HepG2 (cell line): ENCODE data around the gene APBB3. TPM values are rescaled to one million over a fixed set of nuclear protein-coding genes. Genes with fewer than 3 reads are reported as not detected.

Experiments used
- CHD4 ChIP-seq: fragments of 200-600 bp; sonication (generic); IDR thresholded peaks from 2 replicates; pipeline ENCODE4 v1.7.0; 2017; ENCODE audit warnings: mild to moderate bottlenecking, low read length, borderline replicate concordance
- CTCF ChIP-seq: sonication (generic); formaldehyde crosslinking; IDR thresholded peaks from 2 replicates; pipeline ENCODE4 v1.5.0; 2020; ENCODE audit warnings: mild to moderate bottlenecking, missing genetic modification reagents, moderate library complexity
- EZH2 ChIP-seq: conservative IDR thresholded peaks from 2 replicates; pipeline ENCODE4 v1.6.1; 2012; ENCODE audit warnings: mild to moderate bottlenecking, low read depth, low read length, moderate library complexity
- GMEB1 ChIP-seq: sonication (generic); formaldehyde crosslinking; IDR thresholded peaks from 2 replicates; pipeline ENCODE4 v1.5.1; 2020; ENCODE audit warnings: missing genetic modification reagents, mild to moderate bottlenecking, borderline replicate concordance
- HNF1B ChIP-seq: sonication (generic); formaldehyde crosslinking; IDR thresholded peaks from 2 replicates; pipeline ENCODE4 v1.5.1; 2020; ENCODE audit warnings: mild to moderate bottlenecking, moderate library complexity, missing genetic modification reagents
- IRF2 ChIP-seq: IDR thresholded peaks from 2 replicates; pipeline ENCODE4 v1.6.1; 2018; ENCODE audit warnings: missing genetic modification reagents, missing compliant biosample characterization
- PCBP2 ChIP-seq: fragments of 200-400 bp; formaldehyde crosslinking; optimal IDR thresholded peaks from 2 replicates; pipeline ENCODE3; 2018; ENCODE audit warnings: low read length, low read depth; ENCODE audit not compliant: poor library complexity, severe bottlenecking
- PREB ChIP-seq: sonication (generic); formaldehyde crosslinking; IDR thresholded peaks from 2 replicates; pipeline ENCODE4 v1.4.0; 2020; ENCODE audit warnings: missing genetic modification reagents
- RBM39 ChIP-seq: fragments of 200-400 bp; formaldehyde crosslinking; IDR thresholded peaks from one replicate; pipeline ENCODE4 v1.6.1; 2018; ENCODE audit warnings: antibody characterized with exemption, mild to moderate bottlenecking, low read depth, low read length; ENCODE audit not compliant: poor library complexity, severe bottlenecking
- RFX1 ChIP-seq: fragments of 450-650 bp; IDR thresholded peaks from 2 replicates; pipeline ENCODE4 v1.6.1; 2017
- XBP1 ChIP-seq: sonication (generic); formaldehyde crosslinking; IDR thresholded peaks from 2 replicates; pipeline ENCODE4 v1.5.0; 2020; ENCODE audit warnings: missing genetic modification reagents
- ZBTB38 ChIP-seq: sonication (generic); formaldehyde crosslinking; IDR thresholded peaks from 2 replicates; pipeline ENCODE4 v1.5.1; 2020; ENCODE audit warnings: mild to moderate bottlenecking, missing genetic modification reagents
- ZHX1 ChIP-seq: sonication (generic); formaldehyde crosslinking; IDR thresholded peaks from 2 replicates; pipeline ENCODE4 v1.8.1; 2022; ENCODE audit warnings: low read depth, mild to moderate bottlenecking, missing genetic modification reagents
- ZNF281 ChIP-seq: sonication (generic); formaldehyde crosslinking; IDR thresholded peaks from 2 replicates; pipeline ENCODE4 v1.4.0; 2020; ENCODE audit warnings: missing genetic modification reagents, borderline replicate concordance
- ZNF329 ChIP-seq: sonication (generic); formaldehyde crosslinking; IDR thresholded peaks from 2 replicates; pipeline ENCODE4 v1.9.0; 2021; ENCODE audit warnings: low read depth, mild to moderate bottlenecking, missing genetic modification reagents
- ZNF713 ChIP-seq: sonication (generic); formaldehyde crosslinking; IDR thresholded peaks from 2 replicates; pipeline ENCODE4 v1.4.0; 2020; ENCODE audit warnings: mild to moderate bottlenecking, missing genetic modification reagents
- polyA plus RNA-seq, 8 experiments: library from polyadenylated mRNA; depleted of rRNA in 3 of 8; stranded (reverse) in 7 of 8; unstranded in 1 of 8; fragments of >200 nt; fragmentation: Illumina TruSeq in 4 of 8; extraction: Trizol in 4 of 8; gene quantifications; 2 replicates each; pipeline versions ENCODE4 v1.2.1 to v1.2.3, GENCODE V29; 2011 to 2016; ENCODE audit warnings: low read depth in 4 of 8, missing spikeins in 1 of 8, mixed read lengths in 1 of 8; ENCODE audit not compliant: insufficient read depth in 1 of 8
- total RNA-seq, 5 experiments: library from RNA; depleted of rRNA; stranded (reverse); fragments of >200 nt; fragmentation: Illumina TruSeq; extraction: Trizol; gene quantifications; 2 replicates each; pipeline ENCODE4 v1.2.3, GENCODE V29; 2016; ENCODE audit warnings: low read depth in 1 of 5

APBB3 gene
- total and polyA plus RNA-seq, 2 of the 13 experiments (the other 11 are each of a cell fraction or from before 2014, with no cell fraction given), result 0.38 to 0.78 TPM

- TF ChIP-seq ZNF281 (CRISPR knock-in tag) (peak; percentile 10; the same call in 1 of the 2 replicates), ZNF329 (no peak), ZHX1 (CRISPR knock-in tag) (peak; percentile 85), CHD4 (no peak), XBP1 (CRISPR knock-in tag) (no peak), ZNF713 (CRISPR knock-in tag) (no peak), EZH2 (no peak), PCBP2 (no peak), GMEB1 (CRISPR knock-in tag) (no peak), RFX1 (no peak), RBM39 (peak; percentile 55), ZBTB38 (CRISPR knock-in tag) (peak; percentile 48; the same call in 1 of the 2 replicates), CTCF (CRISPR knock-in tag) (peak; percentile 22; the same call in 1 of the 2 replicates), HNF1B (CRISPR knock-in tag) (peak; percentile 40; the same call in 1 of the 2 replicates), IRF2 (CRISPR knock-in tag) (no peak), PREB (CRISPR knock-in tag) (no peak)
Observed at GRCh38 chr5:140564196-140565023, at the start of gene APBB3, which contains the start of gene SLC35A4 (continued).
